Liver (tissue), 3 donors: ENCODE measurements around the gene BRSK2.

Experiments used
- CTCF ChIP-seq: fragments of 150-350 bp; IDR thresholded peaks from 2 replicates; pipeline ENCODE4 v1.5.1; 2017; ENCODE audit warnings: improper control_type of control experiment, low read depth, low read length; ENCODE audit not compliant: missing input control
- TAF1 ChIP-seq: conservative IDR thresholded peaks from 2 replicates; pipeline ENCODE4 v1.6.1; 2016; ENCODE audit warnings: antibody characterized with exemption, mild to moderate bottlenecking
- donor health status: healthy.
- donor health status: healthy.

- TF ChIP-seq TAF1 = no peak
- no peak for TF ChIP-seq CTCF
Measured at GRCh38 chr11:1494650-1495049, 104.9 kb downstream of the BRSK2 start.
